PFSK-1 (cell line): Measurements from ENCODE around the gene PAWR.

Experiments used
- POLR2AphosphoS5 ChIP-seq: IDR thresholded peaks from 2 replicates; pipeline ENCODE4 v1.6.1; 2012; ENCODE audit warnings: low read depth, mild to moderate bottlenecking, control low read depth, low read length, moderate library complexity
- SIN3A ChIP-seq: IDR thresholded peaks from 2 replicates; pipeline ENCODE4 v1.6.1; 2012; ENCODE audit warnings: mild to moderate bottlenecking, low read length, moderate library complexity, borderline replicate concordance; ENCODE audit not compliant: insufficient read depth
- TAF1 ChIP-seq: IDR thresholded peaks from 2 replicates; pipeline ENCODE4 v1.6.1; 2012; ENCODE audit warnings: low read length, control low read depth, borderline replicate concordance; ENCODE audit not compliant: insufficient read depth

- TF ChIP-seq POLR2AphosphoS5 (no peak), SIN3A (no peak), TAF1 (no peak)
These were observed 136.7 kb downstream of the PAWR start for GRCh38 chr12:79553863-79554574.
